T-helper 2 cell (primary cell): ENCODE results near the gene WDR1.
A peak's percentile ranks its signal among the peaks of the same experiment; 100 is the strongest.
"Not testable (repeated sequence)": the region's sequence is repeated elsewhere in the genome, so short reads cannot be mapped to it uniquely, and the experiment has no call there.

Experiments
- DNase-seq, 5 experiments: peaks; one replicate each; pipeline versions ENCODE4 v3.0.0 to v3.0.0-alpha.2; 2012 to 2022

Gene WDR1

DNA sequence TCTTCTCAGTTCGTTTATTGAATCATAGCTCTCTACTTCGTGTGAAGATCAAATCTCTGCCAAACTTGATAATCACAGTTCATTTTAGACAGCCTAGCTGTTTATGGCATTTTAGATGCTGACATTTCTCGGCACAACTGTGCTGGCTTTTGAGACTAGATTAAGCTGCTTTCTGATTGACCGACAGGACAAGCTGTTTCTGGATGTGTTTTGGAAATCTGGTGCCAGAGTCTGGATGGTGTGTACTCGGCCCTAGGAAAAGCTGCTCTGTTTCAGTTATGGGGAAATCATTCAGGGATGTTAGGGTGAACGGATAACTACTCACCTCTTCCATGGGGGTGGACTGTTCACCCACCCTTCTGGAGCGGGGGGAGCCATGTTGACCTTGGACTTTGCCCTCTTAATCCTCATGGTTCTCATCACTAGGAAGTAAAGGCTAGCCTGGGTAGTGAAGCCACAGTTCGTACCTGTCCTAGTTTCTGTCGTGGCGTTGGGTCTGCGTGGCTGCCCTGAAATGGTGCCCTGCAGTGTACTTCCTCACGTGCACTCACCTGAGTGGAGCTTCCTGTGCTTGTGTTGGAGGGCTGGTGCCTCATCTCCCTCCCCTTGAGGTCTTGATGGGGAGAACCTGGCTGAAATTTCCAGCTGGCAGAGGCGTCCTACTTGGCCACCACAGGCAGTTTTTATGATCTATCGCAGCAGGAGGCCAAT, 13.7 kb upstream of the WDR1 start:
- no peak for DNase-seq

DNA sequence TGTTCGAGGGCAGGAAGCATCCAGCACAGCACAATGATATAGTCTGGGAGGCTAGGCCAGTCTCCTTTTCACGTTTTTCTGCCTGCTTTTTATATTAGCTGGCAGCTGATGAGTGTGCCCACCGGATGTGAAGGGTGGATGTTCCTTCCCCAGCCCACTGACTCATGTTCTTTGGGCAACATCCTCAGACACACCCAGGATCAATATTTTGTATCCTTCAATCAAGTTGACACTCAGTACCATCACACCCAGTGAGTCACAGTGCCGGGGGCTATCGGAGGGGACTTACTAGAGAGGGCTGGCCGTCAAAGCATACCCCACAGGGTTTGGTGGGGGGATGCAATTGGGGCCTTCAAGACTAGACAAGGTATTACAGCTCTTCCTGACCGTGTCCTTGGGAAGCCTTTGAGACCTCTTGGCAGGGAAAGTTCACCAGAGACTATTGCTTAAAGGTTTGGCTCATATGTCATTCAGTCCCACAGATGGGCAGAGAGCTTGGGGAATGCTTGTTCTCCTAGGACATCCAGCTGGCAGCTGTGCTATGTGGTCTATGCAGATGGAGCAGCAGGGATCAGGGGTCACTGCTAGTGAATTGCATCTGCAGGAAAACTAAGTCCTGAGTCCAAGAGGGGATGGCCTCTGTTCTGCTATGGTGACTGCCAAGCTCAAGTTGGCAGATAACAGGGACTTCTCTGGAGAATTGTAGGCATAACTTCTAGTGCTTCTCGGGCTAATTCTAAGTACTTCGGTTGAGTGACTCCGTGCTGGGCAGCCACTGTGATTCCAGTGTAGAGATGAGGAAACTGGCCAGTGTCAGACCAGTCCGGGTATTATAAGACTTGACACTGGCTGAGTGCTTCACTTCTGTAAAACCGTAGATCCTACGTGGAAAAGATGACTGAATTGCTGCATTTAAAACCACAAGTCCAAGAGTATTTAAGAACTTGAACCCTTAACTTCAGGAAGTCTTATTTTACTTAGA, 12.9 kb upstream of the WDR1 start:
- no peak for DNase-seq

DNA sequence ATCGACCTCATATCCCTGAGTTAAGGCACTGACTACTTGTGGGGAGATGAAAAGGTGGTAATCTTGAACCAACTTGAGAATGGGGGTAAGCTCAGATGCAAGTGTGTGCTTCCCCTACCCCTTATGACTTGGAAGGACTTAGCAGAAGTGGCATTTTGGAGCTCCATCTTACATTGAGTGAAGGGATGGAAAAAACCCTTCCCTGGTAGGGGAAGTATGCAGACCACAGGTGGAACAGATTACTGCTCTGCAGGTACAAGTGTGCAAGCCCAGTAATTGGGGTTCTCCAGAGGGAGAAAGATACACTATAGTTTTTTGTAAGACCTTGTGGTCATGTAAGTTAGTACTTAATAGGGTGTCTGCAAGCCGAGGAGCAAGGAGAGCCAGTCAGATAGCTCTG, 12.2 kb upstream of the WDR1 start:
- DNase-seq, result no peak

DNA sequence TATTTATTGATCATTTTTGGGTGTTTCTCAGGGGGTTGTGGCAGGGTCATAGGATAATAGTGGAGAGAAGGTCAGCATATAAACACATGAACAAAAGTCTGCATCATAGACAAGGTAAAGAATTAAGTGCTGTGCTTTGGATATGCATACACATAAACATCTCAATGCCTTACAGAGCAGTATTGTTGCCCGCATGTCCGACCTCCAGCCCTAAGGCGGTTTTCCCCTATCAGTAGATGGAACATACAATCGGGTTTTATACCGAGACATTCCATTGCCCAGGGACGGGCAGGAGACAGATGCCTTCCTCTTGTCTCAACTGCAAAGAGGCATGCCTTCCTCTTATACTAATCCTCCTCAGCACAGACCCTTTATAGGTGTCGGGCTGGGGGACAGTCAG, 10.9 kb upstream of the WDR1 start:
- not testable (repeated sequence) for DNase-seq

DNA sequence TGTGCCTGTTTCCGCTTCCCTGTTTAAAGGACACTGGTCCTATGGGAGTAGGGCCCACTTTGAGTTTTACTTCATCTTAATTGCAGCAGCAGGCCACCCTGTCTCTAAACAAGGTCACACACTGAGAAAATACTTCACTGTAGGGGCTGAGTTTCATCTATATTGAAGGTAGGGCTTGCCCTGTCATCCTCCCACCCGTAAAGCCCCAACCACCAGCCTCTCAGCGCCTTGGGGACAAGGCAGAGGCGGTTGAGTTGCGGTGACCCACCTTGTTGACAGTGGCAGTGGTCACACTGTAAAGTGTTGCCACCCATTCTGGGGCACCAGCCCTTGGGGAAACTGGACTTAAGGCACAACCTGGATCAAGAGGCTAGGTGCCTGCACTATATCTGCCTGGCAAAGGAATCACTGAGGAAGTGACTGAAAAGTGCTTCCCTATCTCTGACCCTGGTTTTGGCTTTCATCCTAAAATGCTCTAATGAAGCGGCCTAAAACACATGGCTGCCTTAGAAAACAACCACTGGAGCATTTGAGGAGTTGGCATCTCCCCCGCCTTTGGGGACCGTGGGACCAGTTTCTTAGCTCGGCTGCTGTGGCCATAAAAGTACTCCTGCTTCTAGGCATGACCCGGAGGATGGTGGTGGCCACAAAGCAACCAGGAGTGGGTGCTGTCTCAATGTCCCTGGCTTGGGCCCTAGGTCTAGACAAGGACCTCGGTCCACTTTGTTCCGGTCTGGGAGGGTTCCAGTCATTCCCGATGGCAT, 7.8 kb upstream of the WDR1 start:
- DNase-seq, result no peak

DNA sequence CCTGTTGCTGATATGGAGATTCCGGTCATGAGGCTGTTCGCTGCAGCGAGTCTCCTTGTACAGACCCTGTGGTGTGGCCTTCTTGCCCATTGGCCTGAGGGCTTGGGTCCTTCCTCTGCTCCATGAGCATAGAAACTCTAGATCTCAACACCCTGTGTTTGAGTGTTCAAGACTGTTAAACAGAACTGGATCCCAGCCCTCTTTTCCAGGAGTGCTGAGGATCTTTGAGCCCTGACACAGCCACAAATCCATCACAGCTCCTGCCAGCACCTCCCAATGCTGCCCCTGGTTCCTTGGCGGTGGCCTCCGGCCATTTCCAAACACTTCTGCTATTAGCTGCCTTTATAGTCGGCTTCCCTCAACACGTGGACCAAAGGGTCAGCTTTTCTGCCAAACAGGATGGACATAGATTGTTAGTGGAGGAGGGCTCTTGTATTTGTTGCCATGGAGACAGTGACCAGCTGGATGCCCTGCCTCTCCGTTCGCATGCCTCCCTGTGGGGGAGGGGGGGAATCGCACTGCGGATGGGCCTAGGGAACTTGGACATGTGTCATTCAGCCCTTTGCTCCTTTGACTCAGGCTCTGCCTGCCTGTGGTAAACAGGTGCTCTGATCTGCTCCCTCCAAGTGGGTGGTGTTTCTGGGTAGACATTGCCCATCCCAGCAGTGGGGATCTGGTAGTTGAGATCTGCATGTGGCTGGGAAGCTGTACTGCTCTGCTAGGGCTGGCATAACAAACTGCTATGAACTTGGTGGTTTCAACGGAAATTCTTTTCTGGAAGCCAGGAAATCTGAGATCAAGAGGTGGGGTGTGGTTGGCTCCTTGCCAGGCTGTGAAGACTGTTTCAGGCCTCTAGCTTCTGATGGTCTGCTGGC, 6.9 kb upstream of the WDR1 start:
- no peak for DNase-seq

DNA sequence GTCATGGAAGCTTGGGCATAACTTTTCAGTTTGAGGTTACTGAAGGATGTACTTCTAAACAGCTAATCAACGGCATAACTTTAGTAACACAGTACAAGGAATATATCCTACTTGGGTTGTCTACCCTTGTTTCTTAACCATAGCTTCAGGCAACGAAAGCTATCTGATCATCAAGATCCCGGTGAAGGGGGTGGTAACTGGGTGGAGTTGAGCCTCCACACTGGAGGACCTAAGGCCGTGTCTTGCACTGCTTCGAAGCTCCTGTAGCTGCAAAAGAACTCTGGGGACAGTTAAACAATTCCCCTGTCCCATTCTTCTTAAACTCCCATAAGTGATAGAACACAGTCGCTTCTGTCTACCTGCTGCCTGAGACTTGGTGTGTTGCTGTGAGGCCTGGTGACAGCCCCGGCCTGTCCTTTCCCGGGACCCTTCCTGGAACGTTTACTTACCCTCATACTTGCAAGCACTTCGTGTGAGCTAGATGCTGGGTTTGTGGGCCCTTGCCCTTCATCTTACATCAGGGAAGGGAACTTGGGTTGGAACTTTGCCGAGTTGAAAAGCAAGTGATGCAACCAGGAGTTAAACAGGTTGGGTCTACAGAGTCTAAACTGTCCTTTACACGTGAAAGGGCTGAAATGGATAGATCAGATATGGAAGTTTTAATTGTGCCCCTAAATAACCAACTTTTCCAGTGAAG, 5.8 kb upstream of the WDR1 start:
- DNase-seq, result no peak

DNA sequence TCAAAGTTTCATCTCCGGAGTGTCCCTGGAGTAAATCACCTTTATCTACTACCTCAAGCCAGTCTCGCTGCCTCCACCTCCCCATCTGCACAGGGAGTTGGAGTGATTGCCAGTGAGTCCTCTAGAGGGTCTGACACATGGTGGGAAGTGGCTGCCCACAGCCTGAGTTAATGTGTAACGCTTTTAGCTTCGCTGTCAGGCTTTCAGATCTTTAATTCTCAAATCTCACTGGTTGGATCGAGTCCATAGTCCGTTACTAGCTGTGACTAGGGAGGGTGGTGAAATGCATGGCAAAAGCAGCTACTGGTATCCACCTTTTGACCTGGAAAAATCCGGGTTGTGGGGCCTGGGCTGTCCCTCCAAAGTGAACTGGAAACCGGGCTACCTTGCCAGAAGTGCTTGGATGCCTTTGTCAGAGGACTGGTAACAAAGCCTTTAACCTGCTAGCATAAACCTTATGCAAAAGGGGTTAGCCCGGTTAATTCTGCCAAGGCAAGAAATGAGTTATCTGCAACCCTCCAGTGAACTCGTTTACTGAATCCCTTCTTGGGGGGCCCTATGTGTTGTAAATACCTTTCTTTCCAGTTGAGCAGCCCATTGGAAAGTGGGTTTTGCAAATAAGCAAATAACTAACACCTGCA, 5.1 kb upstream of the WDR1 start:
- no peak for DNase-seq

DNA sequence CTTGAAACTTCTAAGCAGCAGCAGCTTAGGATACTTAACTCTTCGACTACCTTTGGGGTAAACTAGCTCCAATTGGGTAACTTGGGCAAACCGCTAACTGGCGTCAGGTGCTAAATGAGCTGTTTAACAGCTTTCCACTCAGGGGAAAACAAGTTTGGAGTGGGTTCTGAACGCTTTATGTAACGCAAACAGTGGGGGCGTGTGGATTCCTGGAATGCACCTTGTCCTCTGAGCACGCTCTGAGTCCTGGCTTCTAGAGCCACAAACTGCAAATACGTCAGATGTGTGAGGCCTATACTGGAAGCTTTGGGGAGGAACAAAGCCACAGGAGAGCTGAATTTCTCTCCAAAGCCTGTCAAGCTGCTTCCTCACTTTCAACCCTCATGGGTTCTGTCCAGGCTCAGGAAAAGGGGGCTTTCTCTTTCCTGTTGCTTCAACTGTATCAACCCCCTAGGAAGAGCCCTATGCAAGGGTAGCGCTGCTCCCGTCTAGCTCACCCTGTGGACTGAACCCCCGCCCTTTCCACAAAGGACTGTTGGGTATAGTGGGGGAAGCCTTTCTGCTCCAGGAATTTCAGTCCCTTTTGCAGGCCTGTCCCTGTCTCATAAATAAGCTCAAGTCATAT, 4.5 kb upstream of the WDR1 start:
- DNase-seq, result no peak

DNA sequence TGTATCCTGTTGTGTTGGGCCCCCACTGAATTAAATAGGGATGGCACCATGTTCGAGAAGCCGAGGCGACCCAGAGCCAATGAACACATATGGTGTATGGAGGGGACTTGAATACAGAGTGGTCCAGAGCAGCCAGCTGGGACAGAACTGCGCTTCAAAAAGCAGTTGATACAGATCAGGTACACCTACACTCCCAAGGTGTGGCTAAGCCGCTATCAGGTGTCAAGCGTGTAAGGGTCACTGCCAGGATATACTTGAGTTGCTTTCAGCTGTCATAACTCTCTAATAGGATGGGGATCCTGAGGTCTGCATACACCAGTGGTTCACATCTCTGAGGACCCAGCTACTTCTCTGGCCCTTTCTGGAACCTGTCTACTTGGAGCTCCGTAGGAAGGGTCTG, 3.2 kb upstream of the WDR1 start:
- DNase-seq, result no peak

DNA sequence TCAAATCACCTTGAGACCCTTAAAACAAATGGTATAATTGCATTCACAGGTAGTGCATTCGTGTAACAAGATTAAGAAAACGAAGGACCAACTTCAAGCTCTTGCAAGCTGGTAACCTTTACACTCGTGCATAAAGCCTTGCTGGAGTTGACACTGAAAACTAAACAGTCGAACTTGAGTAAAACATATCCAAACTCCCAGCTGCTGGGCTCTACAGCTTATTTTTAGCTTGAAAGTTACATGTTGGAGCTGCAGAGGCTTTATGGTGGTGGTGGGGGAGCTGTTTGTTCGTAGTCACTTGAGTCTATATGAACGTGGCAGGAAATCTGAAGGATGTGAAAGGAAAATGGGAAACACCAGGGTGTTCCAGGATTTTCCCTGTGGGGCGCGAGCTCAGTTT, 2.7 kb upstream of the WDR1 start:
- no peak for DNase-seq

DNA sequence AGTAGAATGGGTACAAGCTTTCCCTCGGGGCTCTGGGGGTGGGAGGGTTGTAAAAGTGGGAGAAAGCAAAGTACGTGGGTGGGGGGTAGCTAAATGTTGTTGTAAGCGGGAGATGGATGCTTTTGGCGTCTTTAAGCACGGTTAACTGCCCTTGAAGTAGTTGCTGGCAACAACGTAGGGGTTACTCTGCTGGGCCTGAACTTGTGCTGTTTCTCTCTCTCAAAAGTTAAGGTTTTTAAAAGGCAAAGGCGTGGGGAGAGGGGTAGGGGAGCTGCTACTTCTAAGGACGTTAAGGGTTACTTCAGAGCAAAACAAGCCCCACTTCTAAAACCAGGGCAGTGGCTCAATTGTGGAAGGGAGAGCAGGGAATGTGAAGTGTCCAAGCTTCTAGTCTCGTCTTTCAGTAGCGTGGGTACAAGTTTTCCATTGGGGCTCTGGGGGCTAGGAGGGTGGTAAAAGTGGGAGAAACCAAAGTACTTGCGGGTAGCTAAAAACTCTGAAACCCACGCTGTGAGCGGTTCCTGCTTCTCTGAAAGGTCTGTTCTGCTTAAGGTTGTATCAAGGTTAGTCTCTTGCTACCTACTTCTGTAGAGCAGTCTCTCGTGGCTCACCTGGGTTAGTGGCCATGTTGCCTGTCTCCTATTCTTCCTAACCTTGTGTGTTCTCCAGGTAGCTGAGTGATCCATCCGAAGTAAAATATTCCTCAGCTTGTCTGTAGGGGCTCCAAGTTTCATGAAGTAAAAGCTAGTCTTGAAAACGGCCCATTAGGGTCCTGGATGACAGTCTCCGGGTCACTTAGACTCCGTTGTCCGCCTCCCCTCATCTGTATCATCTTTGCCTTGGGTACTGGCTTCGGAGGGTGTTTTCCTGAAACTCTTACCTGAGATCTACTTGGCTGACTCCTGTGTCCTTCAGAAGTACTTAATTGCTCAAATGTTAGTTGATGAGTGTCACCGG, 1.7 kb upstream of the WDR1 start:
- no peak for DNase-seq

DNA sequence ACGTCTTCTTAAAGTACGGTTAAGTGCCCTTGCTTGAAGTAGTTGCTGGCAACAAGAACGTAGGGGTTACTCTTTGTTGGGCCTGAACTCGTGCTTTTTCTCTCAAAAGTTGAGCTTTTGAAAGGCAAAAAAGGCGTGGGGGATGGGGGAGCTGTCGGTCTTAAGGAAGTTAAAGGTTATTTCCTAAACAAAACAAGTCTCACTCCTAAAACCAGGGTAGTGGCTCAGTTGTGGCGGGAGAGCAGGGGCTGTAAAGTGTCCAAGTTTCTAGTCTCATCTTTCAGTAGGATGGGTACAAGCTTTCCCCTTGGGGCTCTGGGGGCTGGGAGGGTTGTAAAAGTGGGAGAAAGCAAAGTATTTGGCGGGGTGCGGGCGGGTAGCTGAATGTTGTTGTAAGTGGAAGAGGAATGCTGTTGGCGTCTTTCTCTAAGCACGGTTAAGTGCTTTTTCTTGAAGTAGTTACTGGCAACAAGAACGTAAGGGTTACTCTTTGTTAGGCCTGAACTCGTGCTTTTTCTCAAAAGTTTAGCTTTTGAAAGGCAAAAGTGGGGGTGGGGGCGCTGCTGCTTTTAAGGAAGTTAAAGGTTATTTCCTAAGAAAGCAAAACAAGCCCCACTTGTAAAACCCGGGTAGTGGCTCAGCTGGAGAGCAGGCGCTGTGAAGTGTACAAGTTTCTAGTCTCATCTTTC, 904 bp upstream of the WDR1 start:
- DNase-seq, result peak in 1 of 5 experiments; percentile 42

DNA sequence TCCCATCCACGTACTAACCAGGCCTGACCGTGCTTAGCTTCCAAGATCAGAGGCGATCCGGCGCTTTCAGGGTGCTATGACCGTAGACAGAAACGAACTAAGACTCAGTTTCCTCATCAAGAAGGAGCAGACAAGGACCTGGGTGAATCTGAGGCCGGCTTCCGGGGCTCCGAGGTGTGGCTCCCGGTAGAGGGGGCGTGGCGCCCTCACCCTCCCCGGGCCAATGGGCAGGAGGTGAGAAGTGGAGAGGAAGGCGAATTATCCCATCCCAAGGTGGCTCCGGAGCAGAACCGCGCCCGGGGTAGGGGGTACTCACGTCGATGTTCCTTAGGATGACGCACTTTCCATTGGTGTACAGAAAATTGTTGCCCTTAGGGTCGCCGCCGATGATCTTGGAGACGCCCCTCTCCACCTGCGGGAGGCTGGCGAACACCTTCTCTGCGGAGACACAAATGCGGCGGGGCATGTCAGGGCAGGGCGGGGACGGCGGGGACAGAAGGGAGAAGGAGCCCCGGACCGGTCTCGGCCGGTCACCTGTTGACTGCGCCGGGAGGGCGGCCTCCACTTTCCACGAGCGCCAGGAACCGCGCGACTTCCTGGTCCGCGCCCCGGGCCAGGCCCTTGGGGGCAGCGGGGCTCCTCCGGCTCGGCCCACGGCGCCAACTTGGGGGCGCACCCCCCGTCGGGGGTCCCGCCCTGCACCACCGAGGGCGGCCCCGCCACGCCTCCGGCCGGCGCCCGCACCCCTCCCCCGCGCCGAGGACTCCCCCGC, 616 bp downstream of the WDR1 start:
- DNase-seq, result peak; percentile 48 to 80 (median 72)

DNA sequence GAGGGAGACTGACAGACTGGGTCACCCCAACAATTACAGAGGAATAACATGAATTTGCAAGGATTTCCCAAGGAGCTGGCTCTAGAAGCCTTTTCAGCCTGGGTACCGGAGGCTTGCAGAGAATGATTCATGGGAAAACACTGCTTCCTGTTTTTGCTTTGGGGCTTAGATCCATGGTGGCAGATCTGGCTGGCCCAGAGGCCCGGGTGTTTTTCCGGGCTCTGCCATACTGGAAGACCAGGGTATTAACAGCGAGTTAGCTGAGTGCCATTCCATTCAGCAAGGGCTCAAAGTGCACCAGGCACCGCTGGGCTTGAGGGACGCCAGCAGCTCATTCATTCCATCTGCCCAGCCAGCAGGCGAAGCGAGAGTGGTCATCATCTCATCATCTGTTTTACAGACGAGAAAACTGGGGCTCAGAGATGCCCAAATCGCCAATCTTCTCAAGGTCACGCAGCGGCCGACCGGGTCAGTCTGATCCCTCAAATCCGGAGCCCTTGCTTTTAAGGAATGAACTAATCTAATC, 1.3 kb downstream of the WDR1 start:
- DNase-seq, result no peak

DNA sequence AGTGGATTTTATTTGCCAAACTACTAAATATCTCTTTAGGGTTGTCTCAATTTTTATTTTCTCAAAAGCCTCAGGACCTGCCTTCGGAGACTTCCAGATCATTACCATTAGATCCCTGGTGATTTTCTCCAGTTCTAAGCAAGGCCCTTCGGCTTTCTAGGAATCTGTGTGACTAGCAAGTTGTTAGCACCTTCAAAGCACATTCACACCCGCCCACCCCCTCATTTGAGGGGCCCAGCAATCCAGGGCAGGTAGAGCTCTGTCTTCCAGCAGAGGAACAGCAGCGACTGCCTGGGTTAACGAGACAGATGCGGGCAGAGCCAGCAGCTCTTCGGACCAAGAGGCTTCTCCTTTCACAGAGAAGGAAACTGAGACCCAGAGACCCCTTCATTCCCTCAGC, 2.0 kb downstream of the WDR1 start:
- DNase-seq, result no peak

DNA sequence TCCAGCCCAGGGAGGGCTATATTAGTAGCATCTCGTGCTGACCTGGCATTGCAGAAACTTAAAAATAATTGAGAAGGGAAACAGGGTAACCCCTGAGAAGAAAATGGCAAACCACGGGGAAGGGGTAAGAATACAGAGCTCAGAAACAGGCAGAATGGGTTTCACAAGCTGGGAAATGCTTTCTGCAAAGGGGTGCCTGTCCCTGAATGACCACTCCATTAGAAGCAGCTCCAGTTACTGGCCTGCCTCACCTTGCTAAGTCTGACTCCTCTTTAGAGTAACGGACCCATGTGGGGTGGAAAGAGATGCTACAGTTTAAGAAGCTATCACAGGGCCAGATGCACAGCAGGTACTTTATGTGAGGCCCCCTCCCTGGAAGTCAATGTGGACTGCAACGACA, 2.5 kb downstream of the WDR1 start:
- DNase-seq, result no peak
